PC-3 (cell line): ENCODE measurements around the gene SCOC.

ENCODE experiments used
- CTCF ChIP-seq: fragments of 300-600 bp; sonication (generic); conservative IDR thresholded peaks from 2 replicates; pipeline ENCODE4 v1.5.1; 2017; ENCODE audit warnings: antibody characterized with exemption, low read depth, mild to moderate bottlenecking, low read length
- EZH2 ChIP-seq: fragments of 300-600 bp; sonication (generic); IDR thresholded peaks from one replicate; pipeline ENCODE4 v1.6.1; 2017; ENCODE audit warnings: antibody characterized with exemption, mild to moderate bottlenecking, low read length; ENCODE audit not compliant: unreplicated experiment
- EZH2phosphoT487 ChIP-seq: fragments of 300-600 bp; sonication (generic); IDR thresholded peaks from 2 replicates; pipeline ENCODE4 v1.6.1; 2018; ENCODE audit warnings: mild to moderate bottlenecking, antibody characterized with exemption, low read length, borderline replicate concordance

GRCh38 chr4:140373328-140374129, at the start of gene SCOC:
- TF ChIP-seq CTCF, result no peak
- no peak for TF ChIP-seq EZH2phosphoT487
- no peak for TF ChIP-seq EZH2
